Suppressor macrophage treated with lipopolysaccharide for 1 hour (primary cell): ENCODE measurements around the gene TOM1.

Experiments used
- DNase-seq, 3 donors: peaks; one replicate each; pipeline ENCODE4 v3.0.0-alpha.2; 2020 to 2022

TOM1 gene

GRCh38 chr22:35376728-35377472, 77.2 kb downstream of the TOM1 start:
- DNase-seq: peak; percentile 97 to 100 (median 99)

- DNase-seq: peak; percentile 64 to 68 (median 64)
These were observed 78.0 kb downstream of the TOM1 start for GRCh38 chr22:35377735-35378134.

- no peak for DNase-seq
These were observed 78.9 kb downstream of the TOM1 start for GRCh38 chr22:35378621-35379020.

GRCh38 chr22:35379146-35379993, 79.7 kb downstream of the TOM1 start:
- DNase-seq: no peak

- DNase-seq: peak; percentile 51 to 75 (median 75)
These were observed 80.3 kb downstream of the TOM1 start for GRCh38 chr22:35380013-35380412.

- peak; percentile 95 to 97 (median 96) for DNase-seq
These were observed 81.1 kb downstream of the TOM1 start, which contains the start of gene HMOX1 for GRCh38 chr22:35380537-35381423. TSS of gene HMOX1 (plus strand) at chr22:35381096. CDS start at chr22:35381174, 78 bp downstream.

GRCh38 chr22:35381424-35382009, 81.8 kb downstream of the TOM1 start:
- DNase-seq: no peak

- peak in 1 of 3 donors; percentile 54 for DNase-seq
These were observed 84.0 kb downstream of the TOM1 start for GRCh38 chr22:35383679-35384071.

GRCh38 chr22:35384527-35384926, 84.8 kb downstream of the TOM1 start:
- DNase-seq: no peak

- peak in 1 of 3 donors; percentile 20 for DNase-seq
These were observed 85.4 kb downstream of the TOM1 start for GRCh38 chr22:35384975-35385588.

GRCh38 chr22:35386670-35387288, 87.1 kb downstream of the TOM1 start:
- DNase-seq: no peak

- no peak for DNase-seq
These were observed 91.2 kb downstream of the TOM1 start for GRCh38 chr22:35390933-35391332.

GRCh38 chr22:35392357-35392756, 92.7 kb downstream of the TOM1 start:
- DNase-seq: no peak

GRCh38 chr22:35393116-35394010, 93.7 kb downstream of the TOM1 start:
- DNase-seq: no peak

- DNase-seq: no peak
These were observed 94.3 kb downstream of the TOM1 start for GRCh38 chr22:35394011-35394312.

GRCh38 chr22:35394810-35395563, 95.3 kb downstream of the TOM1 start:
- no peak for DNase-seq

GRCh38 chr22:35396622-35397021, 96.9 kb downstream of the TOM1 start:
- DNase-seq: peak; percentile 78 to 87 (median 79)

- no peak for DNase-seq
These were observed 97.6 kb downstream of the TOM1 start for GRCh38 chr22:35397095-35397904.
